ENCODE data around the gene TTC12.

TTC12 gene

GRCh38 chr11:113276466-113276865 lies 37.9 kb upstream of the TTC12 start:
- DNase-seq, result no peak
- TF ChIP-seq GATA1 (IDR thresholded peaks at IDR 0.05; ENCODE audit: low read depth, low read length) (no peak), POLR2A (IDR thresholded peaks at IDR 0.05; ENCODE audit: low read length) (no peak)

- no peak for DNase-seq
- TF ChIP-seq POLR2A (IDR thresholded peaks at IDR 0.05; ENCODE audit: low read length), result no peak
- TF ChIP-seq GATA1 (IDR thresholded peaks at IDR 0.05; ENCODE audit: low read depth, low read length), result no peak
Observed at GRCh38 chr11:113277907-113278306, 36.5 kb upstream of the TTC12 start.

- TF ChIP-seq POLR2A (IDR thresholded peaks at IDR 0.05; ENCODE audit: low read length) (no peak), GATA1 (IDR thresholded peaks at IDR 0.05; ENCODE audit: low read depth, low read length) (no peak)
- DNase-seq, result no peak
Observed at GRCh38 chr11:113278481-113278880, 35.9 kb upstream of the TTC12 start.

DNA sequence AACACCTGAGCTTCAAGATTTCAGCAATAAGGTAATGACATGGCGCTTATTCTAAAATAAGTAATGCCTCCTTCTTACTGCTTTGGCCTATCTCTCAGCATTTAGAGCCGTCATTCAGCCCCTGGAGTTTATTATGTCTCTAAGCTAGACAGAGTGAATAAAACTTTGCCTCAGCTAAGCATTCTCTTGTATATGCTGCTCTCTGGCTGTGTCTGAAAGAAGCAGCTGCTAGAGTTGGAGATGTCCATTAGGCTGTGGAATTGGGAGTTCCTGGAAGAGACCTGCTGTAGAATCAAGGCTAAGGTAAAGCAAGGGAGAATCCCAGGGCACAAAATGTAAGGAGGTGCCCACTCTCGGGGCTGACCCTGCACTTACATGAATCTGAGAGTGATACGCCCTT lies 35.5 kb upstream of the TTC12 start:
- TF ChIP-seq GATA1 (IDR thresholded peaks at IDR 0.05; ENCODE audit: low read depth, low read length) (no peak), POLR2A (IDR thresholded peaks at IDR 0.05; ENCODE audit: low read length) (no peak)
- DNase-seq, result no peak

GRCh38 chr11:113279591-113279990 lies 34.8 kb upstream of the TTC12 start:
- no peak for DNase-seq
- no peak for TF ChIP-seq GATA1 (IDR thresholded peaks at IDR 0.05; ENCODE audit: low read depth, low read length)
- TF ChIP-seq POLR2A (IDR thresholded peaks at IDR 0.05; ENCODE audit: low read length), result no peak

GRCh38 chr11:113281052-113281725 lies 33.2 kb upstream of the TTC12 start:
- DNase-seq, result no peak
- TF ChIP-seq POLR2A (IDR thresholded peaks at IDR 0.05; ENCODE audit: low read length), result no peak
- TF ChIP-seq GATA1 (IDR thresholded peaks at IDR 0.05; ENCODE audit: low read depth, low read length), result no peak

GRCh38 chr11:113282898-113283437 lies 31.4 kb upstream of the TTC12 start:
- TF ChIP-seq POLR2A (IDR thresholded peaks at IDR 0.05; ENCODE audit: low read length) (no peak), GATA1 (IDR thresholded peaks at IDR 0.05; ENCODE audit: low read depth, low read length) (no peak)
- no peak for DNase-seq

DNA sequence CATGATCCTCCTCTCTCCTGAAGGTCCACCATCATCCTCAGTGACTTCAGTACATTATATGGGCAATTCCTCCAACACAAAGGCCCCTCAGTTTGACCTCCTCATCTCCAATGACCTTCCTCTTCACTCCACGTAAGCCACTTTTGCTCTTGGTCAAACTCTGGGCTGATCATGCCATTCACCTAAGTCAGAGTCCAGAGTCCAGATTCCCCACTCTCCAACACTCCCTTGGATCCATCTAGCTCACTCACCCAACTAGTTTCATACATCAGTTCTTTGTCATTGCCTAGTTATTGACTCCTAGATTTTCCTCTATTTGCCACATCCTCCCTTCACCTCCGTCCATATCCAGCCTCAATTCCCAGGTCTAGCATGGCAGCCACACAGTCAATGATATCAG lies 30.5 kb upstream of the TTC12 start:
- DNase-seq, result no peak

DNA sequence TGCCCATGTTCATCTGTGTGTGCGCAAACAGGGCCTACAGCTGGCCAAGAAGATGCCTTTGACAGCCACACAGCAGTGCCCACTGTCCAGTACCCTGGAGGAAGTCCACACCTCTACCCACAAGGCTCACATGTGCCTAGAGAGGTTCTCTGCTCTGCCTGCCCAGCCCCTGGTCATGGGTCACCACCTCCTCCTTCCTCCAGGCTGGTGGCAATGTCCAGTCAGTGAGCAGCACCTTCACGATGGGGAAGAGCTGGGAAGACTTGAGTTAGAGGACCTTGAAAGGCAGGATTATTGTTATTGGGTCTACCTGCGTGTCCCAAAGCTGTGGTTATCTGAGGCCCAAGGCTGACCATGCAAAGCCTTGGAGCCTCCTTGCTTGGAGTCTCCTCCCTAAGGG lies 28.4 kb upstream of the TTC12 start:
- no peak for TF ChIP-seq GATA1 (IDR thresholded peaks at IDR 0.05; ENCODE audit: low read depth, low read length)
- TF ChIP-seq POLR2A (IDR thresholded peaks at IDR 0.05; ENCODE audit: low read length), result no peak
- no peak for DNase-seq

More for the DNA sequence above, 30.5 kb upstream of the TTC12 start:
- TF ChIP-seq GATA1 (IDR thresholded peaks at IDR 0.05; ENCODE audit: low read depth, low read length), result no peak
- no peak for TF ChIP-seq POLR2A (IDR thresholded peaks at IDR 0.05; ENCODE audit: low read length)

DNA sequence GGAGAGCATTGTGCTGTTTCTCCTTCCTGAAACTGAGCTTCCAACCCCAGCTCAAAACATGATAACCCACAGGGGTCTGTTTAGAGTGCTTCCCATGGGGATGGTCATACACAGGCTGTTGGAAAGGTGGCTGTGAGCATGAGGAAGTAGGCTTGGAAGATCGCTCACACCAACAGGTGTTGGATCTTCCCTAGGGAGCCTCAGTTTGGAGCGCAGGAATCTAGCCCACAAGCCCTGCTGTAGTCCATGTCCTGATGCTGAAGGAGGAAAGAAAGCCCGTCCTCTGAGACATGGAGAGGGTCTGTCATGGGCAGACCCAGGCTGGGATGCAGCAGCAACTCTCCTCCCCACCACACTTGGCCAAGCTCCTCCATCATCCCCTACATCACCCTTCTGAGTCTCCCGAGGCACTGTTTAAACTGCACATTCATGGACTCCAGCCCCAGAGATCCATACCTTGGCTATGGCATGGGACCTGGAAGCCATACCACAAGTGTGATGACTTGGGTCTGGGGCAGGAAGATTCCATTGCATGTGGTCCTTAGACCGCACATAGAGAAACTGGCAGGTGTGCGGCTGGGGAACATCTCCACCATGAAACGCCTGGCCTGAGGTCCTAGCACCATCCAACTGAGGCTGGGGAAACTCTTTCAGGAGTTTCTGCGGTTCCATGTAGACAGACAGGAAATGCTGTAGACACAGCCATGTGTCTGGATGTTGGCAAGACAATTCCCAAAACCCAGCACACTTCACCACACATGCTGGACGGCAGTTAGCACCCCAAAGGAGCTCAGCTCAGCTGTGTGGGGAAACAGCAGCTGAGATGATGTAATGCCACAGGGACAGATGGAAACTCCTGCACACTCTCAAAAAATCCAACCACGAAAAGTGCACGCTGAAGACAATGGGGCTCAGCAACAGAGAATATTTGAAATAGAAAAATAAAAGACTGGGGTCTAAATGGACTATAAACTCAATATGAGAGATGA lies 27.6 kb upstream of the TTC12 start:
- TF ChIP-seq GATA1 (IDR thresholded peaks at IDR 0.05; ENCODE audit: low read depth, low read length), result no peak
- no peak for TF ChIP-seq POLR2A (IDR thresholded peaks at IDR 0.05; ENCODE audit: low read length)
- no peak for DNase-seq

DNA sequence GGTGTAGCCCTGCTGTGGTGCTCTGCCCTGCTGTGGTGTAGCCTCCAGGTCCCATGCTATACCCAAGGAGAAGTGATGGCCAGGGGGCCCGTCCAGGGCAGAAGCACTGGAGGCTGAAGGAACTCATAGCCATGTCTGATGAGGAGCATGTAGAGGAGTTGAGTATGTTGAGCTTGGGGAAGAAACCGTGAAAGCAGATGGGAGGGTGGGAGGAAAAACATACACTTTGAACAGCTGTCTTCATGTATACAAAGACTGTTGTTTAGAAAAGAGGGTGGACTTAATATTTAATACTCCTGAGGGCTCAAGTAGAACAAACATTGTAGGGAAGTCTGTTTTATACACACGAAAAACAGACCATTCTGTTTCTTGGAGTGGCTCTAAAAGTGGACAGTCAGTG lies 26.6 kb upstream of the TTC12 start:
- DNase-seq, result no peak

GRCh38 chr11:113288286-113288863 lies 26.0 kb upstream of the TTC12 start:
- no peak for DNase-seq
- TF ChIP-seq GATA1 (IDR thresholded peaks at IDR 0.05; ENCODE audit: low read depth, low read length), result no peak
- TF ChIP-seq POLR2A (IDR thresholded peaks at IDR 0.05; ENCODE audit: low read length), result no peak

More for the DNA sequence above, 26.6 kb upstream of the TTC12 start:
- no peak for TF ChIP-seq POLR2A (IDR thresholded peaks at IDR 0.05; ENCODE audit: low read length)
- no peak for TF ChIP-seq GATA1 (IDR thresholded peaks at IDR 0.05; ENCODE audit: low read depth, low read length)

- no peak for TF ChIP-seq POLR2A (IDR thresholded peaks at IDR 0.05; ENCODE audit: low read length)
- no peak for TF ChIP-seq GATA1 (IDR thresholded peaks at IDR 0.05; ENCODE audit: low read depth, low read length)
- peak; percentile 40 to 64 for DNase-seq
Observed at GRCh38 chr11:113289431-113290187, 24.8 kb upstream of the TTC12 start.
